ENCODE measurements around the gene MAP4K2.

MAP4K2 gene

DNA sequence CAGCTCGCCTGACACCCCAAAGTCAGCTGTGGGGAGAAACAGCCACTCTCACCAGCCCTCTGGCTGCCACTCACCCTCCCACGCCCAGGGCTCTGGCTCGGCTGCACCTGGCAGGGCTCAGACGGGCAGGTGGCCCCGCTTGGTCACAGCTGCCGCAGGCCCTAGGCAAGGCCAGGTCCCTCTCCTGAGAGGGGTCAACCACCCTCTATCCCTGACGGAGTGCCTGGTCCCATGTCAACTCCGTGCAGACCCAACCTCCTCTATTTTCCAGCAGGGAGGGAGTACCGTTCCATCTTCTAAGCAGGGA lies 1.9 kb downstream of the MAP4K2 start:
- no peak overlapping the region for H3K4me3 ChIP-seq (ENCODE audit: low read length)
- TF ChIP-seq CTCF (conservative IDR thresholded peaks at IDR 0.05; ENCODE audit: low read depth, low read length), result no peak
- DNase-seq (ENCODE audit: low read depth), result no peak

- TF ChIP-seq CTCF (conservative IDR thresholded peaks at IDR 0.05; ENCODE audit: low read depth, low read length), result no peak
- DNase-seq (ENCODE audit: low read depth), result no peak
- H3K4me3 ChIP-seq (ENCODE audit: low read length), result no peak overlapping the region
Observed at GRCh38 chr11:64800303-64801157, 2.5 kb downstream of the MAP4K2 start.

DNA sequence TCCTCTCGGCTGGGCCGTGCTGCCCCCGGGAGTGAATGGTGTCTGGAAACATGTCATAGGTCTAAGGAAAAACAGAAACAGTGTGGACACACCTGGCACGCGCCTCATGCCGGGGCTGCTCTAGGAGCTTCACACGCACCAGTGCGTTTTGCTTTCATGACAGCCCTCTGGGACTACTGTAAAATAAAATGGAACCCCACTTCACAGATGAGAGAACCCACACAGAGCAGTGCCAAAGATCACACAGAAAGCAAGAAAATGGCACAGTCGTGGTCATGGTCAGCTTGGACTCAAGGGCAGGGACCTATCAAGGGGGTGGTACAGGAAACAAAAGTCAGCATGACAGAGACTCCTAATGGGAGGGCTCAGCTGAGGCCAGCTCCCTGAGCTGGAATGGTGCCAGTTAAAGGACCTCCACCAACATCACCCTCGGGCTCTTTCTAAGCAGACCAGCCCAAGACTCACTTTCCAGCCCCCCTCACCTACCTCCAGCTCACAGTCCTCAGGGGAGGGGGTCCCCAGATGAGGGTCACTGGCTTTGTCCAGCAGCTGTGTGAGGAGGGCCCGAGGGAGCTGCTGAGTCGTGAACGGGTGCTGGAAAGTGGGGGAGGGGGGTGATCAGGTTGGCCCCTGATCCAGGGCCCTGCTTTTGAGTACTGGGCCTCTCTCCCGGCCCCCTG lies 3.3 kb downstream of the MAP4K2 start:
- H3K4me3 ChIP-seq (ENCODE audit: low read length), result no peak overlapping the region
- TF ChIP-seq CTCF (conservative IDR thresholded peaks at IDR 0.05; ENCODE audit: low read depth, low read length), result no peak
- DNase-seq (ENCODE audit: low read depth), result no peak

- H3K4me3 ChIP-seq (ENCODE audit: low read length), result no peak overlapping the region
- no peak for TF ChIP-seq CTCF (conservative IDR thresholded peaks at IDR 0.05; ENCODE audit: low read depth, low read length)
- DNase-seq (ENCODE audit: low read depth), result no peak
Observed at GRCh38 chr11:64799256-64799622, 3.8 kb downstream of the MAP4K2 start.

- DNase-seq (ENCODE audit: low read depth), result no peak
- no peak for TF ChIP-seq CTCF (conservative IDR thresholded peaks at IDR 0.05; ENCODE audit: low read depth, low read length)
- no peak overlapping the region for H3K4me3 ChIP-seq (ENCODE audit: low read length)
Observed at GRCh38 chr11:64796757-64797541, 6.1 kb downstream of the MAP4K2 start.

GRCh38 chr11:64796047-64796756 lies 6.8 kb downstream of the MAP4K2 start:
- no peak for DNase-seq (ENCODE audit: low read depth)
- H3K4me3 ChIP-seq (ENCODE audit: low read length), result no peak overlapping the region
- TF ChIP-seq CTCF (conservative IDR thresholded peaks at IDR 0.05; ENCODE audit: low read depth, low read length), result no peak

Data from retinal pigment epithelial cell (primary cell).